NCI-H2029 (cell line): Measurements from ENCODE around the gene TM2D3.

Source experiments
- DNase-seq: peaks from one replicate; lab custom pipeline; 2025; lab: John Stamatoyannopoulos, UW

Gene TM2D3

GRCh38 chr15:101623367-101624304 lies 28.5 kb downstream of the TM2D3 start:
- no peak for DNase-seq

- no peak for DNase-seq
Measured at GRCh38 chr15:101621961-101622360, 30.2 kb downstream of the TM2D3 start.

GRCh38 chr15:101620671-101621070 lies 31.5 kb downstream of the TM2D3 start:
- no peak for DNase-seq

GRCh38 chr15:101619615-101619865 lies 32.6 kb downstream of the TM2D3 start:
- DNase-seq: no peak

GRCh38 chr15:101618851-101619614 lies 33.1 kb downstream of the TM2D3 start:
- no peak for DNase-seq

GRCh38 chr15:101618076-101618475 lies 34.1 kb downstream of the TM2D3 start:
- no peak for DNase-seq

GRCh38 chr15:101617390-101617965 lies 34.7 kb downstream of the TM2D3 start:
- no peak for DNase-seq

GRCh38 chr15:101615986-101616848 lies 36.0 kb downstream of the TM2D3 start:
- DNase-seq: no peak

- DNase-seq: no peak
Measured at GRCh38 chr15:101615414-101615985, 36.7 kb downstream of the TM2D3 start.

- no peak for DNase-seq
Measured at GRCh38 chr15:101614761-101615160, 37.4 kb downstream of the TM2D3 start.

GRCh38 chr15:101614001-101614585 lies 38.1 kb downstream of the TM2D3 start:
- DNase-seq: no peak

GRCh38 chr15:101613130-101614000 lies 38.8 kb downstream of the TM2D3 start:
- DNase-seq: no peak

GRCh38 chr15:101612676-101613075 lies 39.5 kb downstream of the TM2D3 start:
- DNase-seq: no peak

- no peak for DNase-seq
Measured at GRCh38 chr15:101611580-101612299, 40.4 kb downstream of the TM2D3 start.

GRCh38 chr15:101611007-101611406 lies 41.2 kb downstream of the TM2D3 start:
- DNase-seq: no peak

- DNase-seq: no peak
Measured at GRCh38 chr15:101610611-101611000, 41.6 kb downstream of the TM2D3 start.

GRCh38 chr15:101609742-101610610 lies 42.2 kb downstream of the TM2D3 start:
- DNase-seq: no peak

GRCh38 chr15:101608201-101608600 lies 44.0 kb downstream of the TM2D3 start:
- no peak for DNase-seq

- DNase-seq: no peak
Measured at GRCh38 chr15:101607108-101607507, 45.1 kb downstream of the TM2D3 start.
